ENCODE results near the gene IL21.

IL21 gene

GRCh38 chr4:122603156-122603574, 17.7 kb downstream of the IL21 start:
- no peak for TF ChIP-seq CTCF (IDR thresholded peaks at IDR 0.05; ENCODE audit: insufficient read depth, missing control alignments)
- DNase-seq (ENCODE audit: insufficient read length, low spot score): no peak
- FAIRE-seq: no peak

GRCh38 chr4:122602277-122603142, 18.4 kb downstream of the IL21 start:
- FAIRE-seq: no peak
- DNase-seq (ENCODE audit: insufficient read length, low spot score): no peak

GRCh38 chr4:122591196-122591595, 29.7 kb downstream of the IL21 start:
- no peak for TF ChIP-seq CTCF (IDR thresholded peaks at IDR 0.05; ENCODE audit: insufficient read depth, missing control alignments)
- FAIRE-seq: no peak
- no peak for DNase-seq (ENCODE audit: insufficient read length, low spot score)

More at GRCh38 chr4:122602277-122603142, 18.4 kb downstream of the IL21 start:
- peak; percentile 25 for TF ChIP-seq CTCF (IDR thresholded peaks at IDR 0.05; ENCODE audit: insufficient read depth, missing control alignments)

GRCh38 chr4:122588453-122589238, 32.2 kb downstream of the IL21 start:
- DNase-seq (ENCODE audit: insufficient read length, low spot score) (no peak), FAIRE-seq (no peak)

GRCh38 chr4:122584519-122584918, 36.3 kb downstream of the IL21 start:
- no peak for FAIRE-seq

More at GRCh38 chr4:122588453-122589238, 32.2 kb downstream of the IL21 start:
- no peak for TF ChIP-seq CTCF (IDR thresholded peaks at IDR 0.05; ENCODE audit: insufficient read depth, missing control alignments)

GRCh38 chr4:122583906-122584305, 37.0 kb downstream of the IL21 start:
- DNase-seq (ENCODE audit: insufficient read length, low spot score) (no peak), FAIRE-seq (no peak)
- TF ChIP-seq CTCF (IDR thresholded peaks at IDR 0.05; ENCODE audit: insufficient read depth, missing control alignments): no peak

More at GRCh38 chr4:122584519-122584918, 36.3 kb downstream of the IL21 start:
- DNase-seq (ENCODE audit: insufficient read length, low spot score): no peak
- no peak for TF ChIP-seq CTCF (IDR thresholded peaks at IDR 0.05; ENCODE audit: insufficient read depth, missing control alignments)
